Esophagus muscularis mucosa (tissue), 4 donors: ENCODE measurements around the gene OSBPL3.

Experiments
- CTCF ChIP-seq, 3 experiments: fragments of 200-600 bp in 2 of 3; fragments of 450-650 bp in 1 of 3; sonication (generic) in 2 of 3; IDR thresholded peaks; one replicate each; pipeline ENCODE4 v1.5.1; 2017 to 2019; ENCODE audit warnings: antibody characterized with exemption in 3 of 3, mild to moderate bottlenecking in 2 of 3, moderate library complexity in 1 of 3
- EP300 ChIP-seq: sonication (generic); formaldehyde crosslinking; IDR thresholded peaks from one replicate; pipeline ENCODE4 v1.6.1; 2017; ENCODE audit warnings: antibody characterized with exemption
- POLR2A ChIP-seq: fragments of 450-650 bp; IDR thresholded peaks from one replicate; pipeline ENCODE4 v1.6.1; 2017; ENCODE audit warnings: antibody characterized with exemption, moderate library complexity, mild to moderate bottlenecking, low read depth
- POLR2AphosphoS5 ChIP-seq, 2 donors: sonication (generic); formaldehyde crosslinking; IDR thresholded peaks; one replicate each; pipeline ENCODE4 v1.6.1; 2017; ENCODE audit warnings: antibody characterized with exemption in 2 of 2

GRCh38 chr7:24816868-24817267 is 163.1 kb downstream of the OSBPL3 start:
- TF ChIP-seq CTCF (IDR thresholded peaks at IDR 0.05) (no peak), POLR2A (no peak), POLR2AphosphoS5 (IDR thresholded peaks at IDR 0.05) (no peak), EP300 (no peak)
